ENCODE results near the gene ADARB1. TPM values are rescaled to one million over a fixed set of nuclear protein-coding genes. Genes with fewer than 3 reads are reported as not detected.

Gene ADARB1
- total RNA-seq, 5 donors from 2014 or later (not counting 1 experiment from before 2014, with no cell fraction given), result 39.7 to 50.3 (median 44.5) TPM

- ChIA-PET CTCF (no interaction called here), POLR2A (no interaction called here)
- Mint-ChIP-seq H3K27me3 (no peaks in the 10 kb centered on the region), H3K27ac (no peak overlapping the region), H3K4me3 (no peak overlapping the region), H3K9me3 (no peaks in the 10 kb centered on the region), H3K36me3 (peaks cover 27% of the 10 kb centered on the region), H3K4me1 (peaks cover 27 to 32% (median 28%) of the 10 kb centered on the region in 3 donors)
- no peaks in the 10 kb centered on the region for H3K9me3 ChIP-seq
- no peak for ATAC-seq (replicated peaks in 1 of 4)
- DNase-seq, result no peak
- H3K27me3 ChIP-seq (replicated peaks in 1 of 2; ENCODE audit: control insufficient read depth in 2 of 2, extremely low read depth in 1 of 2, insufficient read depth in 2 of 2, low read length in 1 of 2), result no peaks in the 10 kb centered on the region
- 96% methylated on average over 5 of the region's 8 CpGs for WGBS (ENCODE audit: insufficient coverage)
- H3K4me3 ChIP-seq (ENCODE audit: control insufficient read depth in 1 of 2, extremely low read depth in 1 of 2, low read length in 1 of 2), result no peak overlapping the region
- peaks cover 16 to 17% of the 10 kb centered on the region in 2 experiments for H3K4me1 ChIP-seq (ENCODE audit: control insufficient read depth in 1 of 2, extremely low read depth in 1 of 2, insufficient read depth in 2 of 2, low read length in 2 of 2)
- H3K27ac ChIP-seq (ENCODE audit: low read length), result no peak overlapping the region
- peaks cover 8% of the 10 kb centered on the region in 2 donors for H3K36me3 ChIP-seq (ENCODE audit: control insufficient read depth in 2 of 2, extremely low read depth in 1 of 2, insufficient read depth in 1 of 2, low read length in 1 of 2)
Observed at GRCh38 chr21:45157932-45158331, 83.6 kb downstream of the ADARB1 start.

- no peak overlapping the region for H3K27ac Mint-ChIP-seq
- ChIA-PET POLR2A (no interaction called here), CTCF (no interaction called here)
- H3K9me3 ChIP-seq, result no peaks in the 10 kb centered on the region
- H3K4me1 ChIP-seq (ENCODE audit: control insufficient read depth in 1 of 2, extremely low read depth in 1 of 2, insufficient read depth in 2 of 2, low read length in 2 of 2), result peaks cover 8 to 9% of the 10 kb centered on the region in 2 experiments
- H3K4me3 Mint-ChIP-seq, result no peak overlapping the region
- WGBS (ENCODE audit: insufficient coverage), result 85% methylated on average over 5 of the region's 16 CpGs
- no peaks in the 10 kb centered on the region for H3K9me3 Mint-ChIP-seq
- no peak overlapping the region for H3K27ac ChIP-seq (ENCODE audit: low read length)
- no peaks in the 10 kb centered on the region for H3K27me3 Mint-ChIP-seq
- no peak overlapping the region for H3K4me3 ChIP-seq (ENCODE audit: control insufficient read depth in 1 of 2, extremely low read depth in 1 of 2, low read length in 1 of 2)
- peaks cover 27% of the 10 kb centered on the region for H3K36me3 Mint-ChIP-seq
- no peaks in the 10 kb centered on the region for H3K27me3 ChIP-seq (replicated peaks in 1 of 2; ENCODE audit: control insufficient read depth in 2 of 2, extremely low read depth in 1 of 2, insufficient read depth in 2 of 2, low read length in 1 of 2)
- peaks cover 8% of the 10 kb centered on the region in 2 donors for H3K36me3 ChIP-seq (ENCODE audit: control insufficient read depth in 2 of 2, extremely low read depth in 1 of 2, insufficient read depth in 1 of 2, low read length in 1 of 2)
- peaks cover 19 to 25% (median 19%) of the 10 kb centered on the region in 3 donors for H3K4me1 Mint-ChIP-seq
- ATAC-seq (replicated peaks in 1 of 4) (no peak), DNase-seq (no peak)
Observed at GRCh38 chr21:45158491-45159423, 84.4 kb downstream of the ADARB1 start.

GRCh38 chr21:45160198-45160597, 85.8 kb downstream of the ADARB1 start:
- H3K27me3 Mint-ChIP-seq, result no peaks in the 10 kb centered on the region
- H3K9me3 ChIP-seq, result no peaks in the 10 kb centered on the region
- CTCF ChIA-PET, result no interaction called here
- H3K4me1 Mint-ChIP-seq, result peaks cover 5 to 11% (median 5%) of the 10 kb centered on the region in 3 donors
- WGBS (ENCODE audit: insufficient coverage), result no CpG with 5 or more reads among the region's 7 CpGs
- ATAC-seq (replicated peaks in 1 of 4), result no peak
- no peak for DNase-seq
- H3K36me3 Mint-ChIP-seq, result peaks cover 27% of the 10 kb centered on the region
- H3K4me3 ChIP-seq (ENCODE audit: control insufficient read depth in 1 of 2, extremely low read depth in 1 of 2, low read length in 1 of 2), result no peak overlapping the region
- POLR2A ChIA-PET, result no interaction called here
- H3K9me3 Mint-ChIP-seq, result no peaks in the 10 kb centered on the region
- H3K36me3 ChIP-seq (ENCODE audit: control insufficient read depth in 2 of 2, extremely low read depth in 1 of 2, insufficient read depth in 1 of 2, low read length in 1 of 2), result peaks cover 8% of the 10 kb centered on the region in 2 donors
- no peak overlapping the region for H3K27ac ChIP-seq (ENCODE audit: low read length)
- H3K4me1 ChIP-seq (ENCODE audit: control insufficient read depth in 1 of 2, extremely low read depth in 1 of 2, insufficient read depth in 2 of 2, low read length in 2 of 2), result peaks cover 0 to 1% of the 10 kb centered on the region in 2 experiments
- H3K4me3 Mint-ChIP-seq, result no peak overlapping the region
- no peaks in the 10 kb centered on the region for H3K27me3 ChIP-seq (replicated peaks in 1 of 2; ENCODE audit: control insufficient read depth in 2 of 2, extremely low read depth in 1 of 2, insufficient read depth in 2 of 2, low read length in 1 of 2)
- no peak overlapping the region for H3K27ac Mint-ChIP-seq

- H3K36me3 Mint-ChIP-seq, result peaks cover 25% of the 10 kb centered on the region
- H3K27ac Mint-ChIP-seq, result no peak overlapping the region
- no peak overlapping the region for H3K4me3 Mint-ChIP-seq
- H3K27ac ChIP-seq (ENCODE audit: low read length), result no peak overlapping the region
- no peaks in the 10 kb centered on the region for H3K4me1 ChIP-seq (ENCODE audit: control insufficient read depth in 1 of 2, extremely low read depth in 1 of 2, insufficient read depth in 2 of 2, low read length in 2 of 2)
- ChIA-PET POLR2A (no interaction called here), CTCF (interaction anchor here (0.6 to 1.1 kb wide), 2 partner anchors 47 to 211 kb away, joined by 3 to 7 read pairs; no protein-coding TSS in a partner anchor)
- no peaks in the 10 kb centered on the region for H3K9me3 ChIP-seq
- no peak for ATAC-seq (replicated peaks in 1 of 4)
- H3K9me3 Mint-ChIP-seq, result no peaks in the 10 kb centered on the region
- peaks cover 8% of the 10 kb centered on the region in 2 donors for H3K36me3 ChIP-seq (ENCODE audit: control insufficient read depth in 2 of 2, extremely low read depth in 1 of 2, insufficient read depth in 1 of 2, low read length in 1 of 2)
- 95% methylated on average over 17 of the region's 18 CpGs for WGBS (ENCODE audit: insufficient coverage)
- H3K4me3 ChIP-seq (ENCODE audit: control insufficient read depth in 1 of 2, extremely low read depth in 1 of 2, low read length in 1 of 2), result no peak overlapping the region
- no peaks in the 10 kb centered on the region for H3K27me3 ChIP-seq (replicated peaks in 1 of 2; ENCODE audit: control insufficient read depth in 2 of 2, extremely low read depth in 1 of 2, insufficient read depth in 2 of 2, low read length in 1 of 2)
- peaks cover 0 to 5% (median 1%) of the 10 kb centered on the region in 3 donors for H3K4me1 Mint-ChIP-seq
- H3K27me3 Mint-ChIP-seq, result no peaks in the 10 kb centered on the region
- no peak for DNase-seq
Observed at GRCh38 chr21:45161038-45161945, 86.9 kb downstream of the ADARB1 start.

GRCh38 chr21:45162115-45162514, 87.7 kb downstream of the ADARB1 start:
- Mint-ChIP-seq H3K27ac (no peak overlapping the region), H3K36me3 (peaks cover 27% of the 10 kb centered on the region), H3K4me3 (no peak overlapping the region), H3K9me3 (no peaks in the 10 kb centered on the region), H3K27me3 (no peaks in the 10 kb centered on the region), H3K4me1 (peaks cover 0 to 1% (median 0%) of the 10 kb centered on the region in 3 donors)
- Histone ChIP-seq H3K27ac (ENCODE audit: low read length) (no peak overlapping the region), H3K4me3 (ENCODE audit: control insufficient read depth in 1 of 2, extremely low read depth in 1 of 2, low read length in 1 of 2) (no peak overlapping the region), H3K4me1 (ENCODE audit: control insufficient read depth in 1 of 2, extremely low read depth in 1 of 2, insufficient read depth in 2 of 2, low read length in 2 of 2) (no peaks in the 10 kb centered on the region), H3K27me3 (replicated peaks in 1 of 2; ENCODE audit: control insufficient read depth in 2 of 2, extremely low read depth in 1 of 2, insufficient read depth in 2 of 2, low read length in 1 of 2) (no peaks in the 10 kb centered on the region), H3K36me3 (ENCODE audit: control insufficient read depth in 2 of 2, extremely low read depth in 1 of 2, insufficient read depth in 1 of 2, low read length in 1 of 2) (peaks cover 8% of the 10 kb centered on the region in 2 donors), H3K9me3 (no peaks in the 10 kb centered on the region)
- 100% methylated on average over 3 of the region's 8 CpGs for WGBS (ENCODE audit: insufficient coverage)
- no peak for DNase-seq
- ChIA-PET CTCF (interaction anchor here (0.6 to 1.1 kb wide), 2 partner anchors 46 to 212 kb away, joined by 3 to 7 read pairs; no protein-coding TSS in a partner anchor), POLR2A (interaction anchor here in 1 of 2 donors (0.7 kb wide), 1 partner anchor 9 kb away, joined by 3 read pairs; no protein-coding TSS in a partner anchor)
- no peak for ATAC-seq (replicated peaks in 1 of 4)

- ATAC-seq (replicated peaks in 1 of 4), result no peak
- H3K27me3 Mint-ChIP-seq, result no peaks in the 10 kb centered on the region
Observed at GRCh38 chr21:45162809-45163208, 88.4 kb downstream of the ADARB1 start.

More at GRCh38 chr21:45162809-45163208, 88.4 kb downstream of the ADARB1 start:
- POLR2A ChIA-PET, result no interaction called here
- no peak for DNase-seq
- Mint-ChIP-seq H3K4me3 (no peak overlapping the region), H3K9me3 (no peaks in the 10 kb centered on the region), H3K4me1 (peaks cover 0 to 1% (median under 1%) of the 10 kb centered on the region in 3 donors), H3K36me3 (peaks cover 27% of the 10 kb centered on the region), H3K27ac (no peak overlapping the region)
- H3K4me1 ChIP-seq (ENCODE audit: control insufficient read depth in 1 of 2, extremely low read depth in 1 of 2, insufficient read depth in 2 of 2, low read length in 2 of 2), result no peaks in the 10 kb centered on the region
- no peak overlapping the region for H3K27ac ChIP-seq (ENCODE audit: low read length)
- no peaks in the 10 kb centered on the region for H3K9me3 ChIP-seq
- 94% methylated on average over 2 of the region's 5 CpGs for WGBS (ENCODE audit: insufficient coverage)
- H3K36me3 ChIP-seq (ENCODE audit: control insufficient read depth in 2 of 2, extremely low read depth in 1 of 2, insufficient read depth in 1 of 2, low read length in 1 of 2), result peaks cover 8% of the 10 kb centered on the region in 2 donors
- no peaks in the 10 kb centered on the region for H3K27me3 ChIP-seq (replicated peaks in 1 of 2; ENCODE audit: control insufficient read depth in 2 of 2, extremely low read depth in 1 of 2, insufficient read depth in 2 of 2, low read length in 1 of 2)
- CTCF ChIA-PET, result no interaction called here
- H3K4me3 ChIP-seq (ENCODE audit: control insufficient read depth in 1 of 2, extremely low read depth in 1 of 2, low read length in 1 of 2), result no peak overlapping the region

Measured in T-cell (primary cell).